BLaER1 treated with 17β-estradiol and CSF1 and Interleukin-3, amounts not matched to agents 10 nM and 100 nM (cell line): ENCODE measurements around the gene RORB.

Source experiments
- H3K27ac ChIP-seq, 11 experiments: shearing (Covaris generic); formaldehyde crosslinking; 2 replicates each; pipeline ENCODE4 v1.8.1; 2022
- H3K27me3 ChIP-seq, 11 experiments: shearing (Covaris generic); formaldehyde crosslinking; 2 replicates each; pipeline ENCODE4 v1.8.1; 2022
- H3K36me3 ChIP-seq, 11 experiments: shearing (Covaris generic); formaldehyde crosslinking; 2 replicates each; pipeline ENCODE4 v1.8.1; 2022
- H3K4me1 ChIP-seq, 10 experiments: shearing (Covaris generic); formaldehyde crosslinking; 2 replicates each; pipeline ENCODE4 v1.8.1; 2022
- H3K4me2 ChIP-seq, 11 experiments: shearing (Covaris generic); formaldehyde crosslinking; 2 replicates each; pipeline ENCODE4 v1.8.1; 2022
- H3K4me3 ChIP-seq, 10 experiments: shearing (Covaris generic); formaldehyde crosslinking; 2 replicates each; pipeline ENCODE4 v1.8.1; 2022
- H3K9ac ChIP-seq, 11 experiments: shearing (Covaris generic); formaldehyde crosslinking; 2 replicates each; pipeline ENCODE4 v1.8.1; 2022
- H3K9me3 ChIP-seq, 11 experiments: shearing (Covaris generic); formaldehyde crosslinking; replicated peaks in 1 of 11; 2 replicates each; pipeline ENCODE4 v1.8.1; 2022
- H4K20me1 ChIP-seq, 11 experiments: shearing (Covaris generic); formaldehyde crosslinking; 2 replicates each; pipeline ENCODE4 v1.8.1; 2022
- Cebpa-rat ChIP-seq, 11 experiments: shearing (Covaris generic); IDR thresholded peaks; 2 replicates each; pipeline ENCODE4 v1.8.1; 2022

The RORB gene

GRCh38 chr9:74721696-74722660, 224.8 kb downstream of the RORB start:
- Histone ChIP-seq H3K4me3 (no peak overlapping the region), H3K4me2 (no peak overlapping the region), H3K9ac (no peak overlapping the region), H3K4me1 (no peaks in the 10 kb centered on the region), H3K36me3 (no peaks in the 10 kb centered on the region), H3K27me3 (no peaks in the 10 kb centered on the region), H3K27ac (no peak overlapping the region), H3K9me3 (no peaks in the 10 kb centered on the region), H4K20me1 (no peaks in the 10 kb centered on the region)
- no peak for TF ChIP-seq Cebpa-rat (IDR thresholded peaks at IDR 0.05)

DNA sequence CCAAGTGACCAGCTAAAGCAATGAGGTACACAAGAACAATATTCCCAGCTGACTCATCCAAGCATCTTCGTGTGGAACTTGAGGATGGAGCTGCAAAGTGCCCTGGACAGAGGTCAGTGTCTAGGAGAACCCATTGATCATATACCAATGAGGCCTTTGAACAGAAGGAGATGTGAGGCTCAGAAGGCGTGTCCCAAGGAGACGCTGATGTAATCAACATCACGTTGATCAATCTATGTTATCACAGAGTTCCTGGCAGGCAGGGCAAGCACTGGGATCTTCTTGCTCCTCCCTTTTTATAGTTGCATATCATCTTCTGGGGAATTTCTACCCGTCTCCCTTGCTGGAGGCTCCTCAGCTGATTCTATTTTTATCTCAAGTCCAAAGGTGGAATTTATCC, 227.2 kb downstream of the RORB start:
- no peak overlapping the region for H3K4me3 ChIP-seq
- H3K4me1 ChIP-seq = no peaks in the 10 kb centered on the region
- H3K4me2 ChIP-seq = no peak overlapping the region
- TF ChIP-seq Cebpa-rat (IDR thresholded peaks at IDR 0.05) = no peak
- H3K36me3 ChIP-seq = no peaks in the 10 kb centered on the region
- H3K9ac ChIP-seq = no peak overlapping the region
- H3K9me3 ChIP-seq = no peaks in the 10 kb centered on the region
- no peaks in the 10 kb centered on the region for H4K20me1 ChIP-seq
- no peak overlapping the region for H3K27ac ChIP-seq
- no peaks in the 10 kb centered on the region for H3K27me3 ChIP-seq

GRCh38 chr9:74726581-74726980, 229.4 kb downstream of the RORB start:
- Histone ChIP-seq H3K9ac (no peak overlapping the region), H3K27ac (no peak overlapping the region), H3K4me2 (no peak overlapping the region), H4K20me1 (no peaks in the 10 kb centered on the region), H3K27me3 (no peaks in the 10 kb centered on the region), H3K4me1 (no peaks in the 10 kb centered on the region), H3K4me3 (no peak overlapping the region), H3K9me3 (no peaks in the 10 kb centered on the region), H3K36me3 (no peaks in the 10 kb centered on the region)
- no peak for TF ChIP-seq Cebpa-rat (IDR thresholded peaks at IDR 0.05)

GRCh38 chr9:74728176-74728575, 231.0 kb downstream of the RORB start:
- Histone ChIP-seq H3K4me1 (no peaks in the 10 kb centered on the region), H4K20me1 (no peaks in the 10 kb centered on the region), H3K27me3 (no peaks in the 10 kb centered on the region), H3K36me3 (no peaks in the 10 kb centered on the region), H3K9me3 (no peaks in the 10 kb centered on the region), H3K9ac (no peak overlapping the region), H3K4me3 (no peak overlapping the region), H3K4me2 (no peak overlapping the region), H3K27ac (no peak overlapping the region)
- no peak for TF ChIP-seq Cebpa-rat (IDR thresholded peaks at IDR 0.05)

- no peaks in the 10 kb centered on the region for H3K36me3 ChIP-seq
- H3K4me3 ChIP-seq = no peak overlapping the region
- no peak overlapping the region for H3K27ac ChIP-seq
- H3K4me2 ChIP-seq = no peak overlapping the region
- TF ChIP-seq Cebpa-rat (IDR thresholded peaks at IDR 0.05) = no peak
- no peaks in the 10 kb centered on the region for H3K4me1 ChIP-seq
- no peak overlapping the region for H3K9ac ChIP-seq
- H3K27me3 ChIP-seq = no peaks in the 10 kb centered on the region
- H4K20me1 ChIP-seq = no peaks in the 10 kb centered on the region
- H3K9me3 ChIP-seq = no peaks in the 10 kb centered on the region
Observed at GRCh38 chr9:74729136-74729695, 232.1 kb downstream of the RORB start.

DNA sequence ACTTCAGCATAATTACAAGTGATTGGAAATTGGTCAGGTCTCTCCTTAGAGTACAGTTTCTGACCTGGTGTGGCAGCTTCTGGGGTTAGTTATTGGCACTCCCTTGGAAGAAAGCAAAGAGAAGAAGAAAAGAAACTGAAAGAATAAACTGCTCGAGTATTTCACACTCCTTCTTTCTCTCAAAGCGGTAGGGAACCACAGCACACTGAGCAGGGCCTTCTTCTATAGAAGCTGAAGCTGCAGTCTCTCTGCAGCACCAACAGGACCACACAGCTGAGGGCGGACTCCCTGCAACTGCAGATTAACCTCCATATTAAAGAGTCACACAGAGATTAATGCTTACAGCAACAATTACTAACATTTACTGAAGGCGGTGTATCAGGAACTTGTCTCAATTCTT, 238.6 kb downstream of the RORB start:
- Histone ChIP-seq H3K4me2 (no peak overlapping the region), H3K4me1 (no peaks in the 10 kb centered on the region), H4K20me1 (no peaks in the 10 kb centered on the region), H3K9ac (no peak overlapping the region), H3K36me3 (no peaks in the 10 kb centered on the region), H3K4me3 (no peak overlapping the region), H3K9me3 (no peaks in the 10 kb centered on the region), H3K27ac (no peak overlapping the region), H3K27me3 (no peaks in the 10 kb centered on the region)
- no peak for TF ChIP-seq Cebpa-rat (IDR thresholded peaks at IDR 0.05)

GRCh38 chr9:74736646-74737045, 239.5 kb downstream of the RORB start:
- Histone ChIP-seq H3K4me3 (no peak overlapping the region), H3K9me3 (no peaks in the 10 kb centered on the region), H3K27me3 (no peaks in the 10 kb centered on the region), H3K36me3 (no peaks in the 10 kb centered on the region), H3K27ac (no peak overlapping the region), H4K20me1 (no peaks in the 10 kb centered on the region), H3K9ac (no peak overlapping the region), H3K4me1 (no peaks in the 10 kb centered on the region), H3K4me2 (no peak overlapping the region)
- no peak for TF ChIP-seq Cebpa-rat (IDR thresholded peaks at IDR 0.05)

- Histone ChIP-seq H3K9ac (no peak overlapping the region), H3K4me1 (no peaks in the 10 kb centered on the region), H3K36me3 (no peaks in the 10 kb centered on the region), H3K4me3 (no peak overlapping the region), H4K20me1 (no peaks in the 10 kb centered on the region), H3K27ac (no peak overlapping the region), H3K4me2 (no peak overlapping the region), H3K27me3 (no peaks in the 10 kb centered on the region), H3K9me3 (no peaks in the 10 kb centered on the region)
- no peak for TF ChIP-seq Cebpa-rat (IDR thresholded peaks at IDR 0.05)
Observed at GRCh38 chr9:74742191-74742790, 245.2 kb downstream of the RORB start.
